Esophagus muscularis mucosa (tissue), 3 donors: ENCODE measurements around the gene IQCB1.

Experiments
- CTCF ChIP-seq, 3 experiments: fragments of 200-600 bp in 2 of 3; fragments of 450-650 bp in 1 of 3; sonication (generic) in 2 of 3; IDR thresholded peaks; one replicate each; pipeline ENCODE4 v1.5.1; 2017 to 2019; ENCODE audit warnings: antibody characterized with exemption in 3 of 3, mild to moderate bottlenecking in 2 of 3, moderate library complexity in 1 of 3
- POLR2A ChIP-seq: fragments of 450-650 bp; IDR thresholded peaks from one replicate; pipeline ENCODE4 v1.6.1; 2017; ENCODE audit warnings: antibody characterized with exemption, moderate library complexity, mild to moderate bottlenecking, low read depth

GRCh38 chr3:121794264-121794983, 40.4 kb downstream of the IQCB1 start:
- TF ChIP-seq POLR2A (no peak), CTCF (IDR thresholded peaks at IDR 0.05) (no peak)
